Activated naive CD8-positive, alpha-beta T cell treated with anti-CD3 and anti-CD28 coated beads, Interleukin-2, amount 10 ng/mL, durations not matched to agents 7 days and 5 days (primary cell): ENCODE data around the gene FNIP1. TPM values are rescaled to one million over a fixed set of nuclear protein-coding genes. Genes with fewer than 3 reads are reported as not detected.
"Not testable (repeated sequence)": the region's sequence is repeated elsewhere in the genome, so short reads cannot be mapped to it uniquely, and the experiment has no call there.

ENCODE experiments used
- ATAC-seq: fragments of 150-1000 bp; cut with Tn5 transposase; one replicate; pipeline ENCODE4 v1.10.0; 2021; ENCODE audit warnings: low read depth, moderate library complexity
- POLR2A ChIA-PET: fragments of 350-600 bp; sonication (Branson Sonifier 250); formaldehyde crosslinking; loops from one replicate; lab custom pipeline; 2021; ENCODE audit warnings: antibody characterized with exemption; lab: Charles Lee
- DNase-seq: peaks from one replicate; pipeline ENCODE4 v3.0.0; 2021
- H3K27ac Mint-ChIP-seq: one replicate; pipeline ENCODE4 v1.8.0; 2022; ENCODE audit warnings: mild to moderate bottlenecking, mixed read lengths
- H3K27me3 Mint-ChIP-seq: one replicate; pipeline ENCODE4 v1.8.0; 2022; ENCODE audit warnings: mild to moderate bottlenecking, moderate library complexity, mixed read lengths
- H3K36me3 Mint-ChIP-seq: one replicate; pipeline ENCODE4 v1.8.0; 2021; ENCODE audit warnings: mild to moderate bottlenecking, mixed read lengths
- H3K4me1 Mint-ChIP-seq: one replicate; pipeline ENCODE4 v1.8.0; 2021; ENCODE audit warnings: mixed read lengths
- H3K4me3 Mint-ChIP-seq: one replicate; pipeline ENCODE4 v1.8.0; 2022; ENCODE audit warnings: mild to moderate bottlenecking, moderate library complexity, mixed read lengths
- H3K9me3 Mint-ChIP-seq: one replicate; pipeline ENCODE4 v1.8.0; 2021; ENCODE audit warnings: mixed read lengths
- total RNA-seq, 2 experiments: library from RNA; stranded (reverse); gene quantifications; one replicate each; pipeline ENCODE4 v1.2.3, GENCODE V29; 2021

Gene FNIP1
- total RNA-seq, 2 experiments from 2014 or later, result 30.6 to 31.7 TPM

- H3K4me1 Mint-ChIP-seq, ATAC-seq, POLR2A ChIA-PET, H3K27me3 Mint-ChIP-seq, H3K27ac Mint-ChIP-seq, H3K4me3 Mint-ChIP-seq, DNase-seq, H3K9me3 Mint-ChIP-seq: not testable (repeated sequence)
- H3K36me3 Mint-ChIP-seq, result peaks cover 37% of the 10 kb centered on the region
Measured at GRCh38 chr5:131778141-131778540, 18.7 kb downstream of the FNIP1 start.

- no peak overlapping the region for H3K4me3 Mint-ChIP-seq
- peaks cover 24% of the 10 kb centered on the region for H3K36me3 Mint-ChIP-seq
- H3K27me3 Mint-ChIP-seq, result no peaks in the 10 kb centered on the region
- no peak overlapping the region for H3K27ac Mint-ChIP-seq
- POLR2A ChIA-PET, result no interaction called here
- no peaks in the 10 kb centered on the region for H3K9me3 Mint-ChIP-seq
- peaks cover 10% of the 10 kb centered on the region for H3K4me1 Mint-ChIP-seq
- DNase-seq (no peak), ATAC-seq (no peak)
Measured at GRCh38 chr5:131776450-131776849, 20.4 kb downstream of the FNIP1 start.

GRCh38 chr5:131774652-131775367, 22.0 kb downstream of the FNIP1 start:
- POLR2A ChIA-PET, result no interaction called here
- DNase-seq (no peak), ATAC-seq (no peak)
- Mint-ChIP-seq H3K4me1 (peaks cover 4% of the 10 kb centered on the region), H3K4me3 (no peak overlapping the region), H3K36me3 (peaks cover 14% of the 10 kb centered on the region), H3K27me3 (no peaks in the 10 kb centered on the region), H3K9me3 (no peaks in the 10 kb centered on the region), H3K27ac (no peak overlapping the region)

- POLR2A ChIA-PET, result no interaction called here
- Mint-ChIP-seq H3K27ac (no peak overlapping the region), H3K4me1 (peaks cover 7% of the 10 kb centered on the region), H3K27me3 (no peaks in the 10 kb centered on the region), H3K36me3 (peaks cover 13% of the 10 kb centered on the region), H3K9me3 (no peaks in the 10 kb centered on the region), H3K4me3 (no peak overlapping the region)
- ATAC-seq, result no peak
- DNase-seq, result no peak
Measured at GRCh38 chr5:131773805-131774204, 23.0 kb downstream of the FNIP1 start.

GRCh38 chr5:131771692-131772091, 25.1 kb downstream of the FNIP1 start:
- Mint-ChIP-seq H3K27me3 (no peaks in the 10 kb centered on the region), H3K4me3 (no peak overlapping the region), H3K27ac (no peak overlapping the region), H3K36me3 (peaks cover 7% of the 10 kb centered on the region), H3K4me1 (peaks cover 4% of the 10 kb centered on the region), H3K9me3 (peaks cover 4% of the 10 kb centered on the region)
- ATAC-seq (no peak), DNase-seq (no peak)
- POLR2A ChIA-PET, result no interaction called here

GRCh38 chr5:131769961-131770360, 26.9 kb downstream of the FNIP1 start:
- H3K4me1 Mint-ChIP-seq, result peaks cover 4% of the 10 kb centered on the region
- no peak overlapping the region for H3K27ac Mint-ChIP-seq
- no peak for DNase-seq
- no peak overlapping the region for H3K4me3 Mint-ChIP-seq
- no peaks in the 10 kb centered on the region for H3K27me3 Mint-ChIP-seq
- peaks cover 10% of the 10 kb centered on the region for H3K9me3 Mint-ChIP-seq
- POLR2A ChIA-PET, result interaction anchor here (0.5 kb wide), 1 partner anchor 10 kb away, joined by 4 read pairs; no protein-coding TSS in a partner anchor
- ATAC-seq, result no peak
- H3K36me3 Mint-ChIP-seq, result peaks cover 16% of the 10 kb centered on the region

- H3K9me3 Mint-ChIP-seq, result peaks cover 11% of the 10 kb centered on the region
- ATAC-seq (no peak), DNase-seq (no peak)
- H3K4me3 Mint-ChIP-seq, result no peak overlapping the region
- H3K27me3 Mint-ChIP-seq, result no peaks in the 10 kb centered on the region
- POLR2A ChIA-PET, result no interaction called here
- H3K27ac Mint-ChIP-seq, result no peak overlapping the region
- peaks cover 4% of the 10 kb centered on the region for H3K4me1 Mint-ChIP-seq
- H3K36me3 Mint-ChIP-seq, result peaks cover 21% of the 10 kb centered on the region
Measured at GRCh38 chr5:131769336-131769735, 27.5 kb downstream of the FNIP1 start.

GRCh38 chr5:131767891-131768290, 28.9 kb downstream of the FNIP1 start:
- ATAC-seq (no peak), DNase-seq (no peak)
- peaks cover 28% of the 10 kb centered on the region for H3K36me3 Mint-ChIP-seq
- POLR2A ChIA-PET, result no interaction called here
- no peaks in the 10 kb centered on the region for H3K27me3 Mint-ChIP-seq
- peaks cover 4% of the 10 kb centered on the region for H3K4me1 Mint-ChIP-seq
- no peak overlapping the region for H3K4me3 Mint-ChIP-seq
- H3K9me3 Mint-ChIP-seq, result peaks cover 13% of the 10 kb centered on the region
- H3K27ac Mint-ChIP-seq, result no peak overlapping the region

- H3K9me3 Mint-ChIP-seq, result peaks cover 20% of the 10 kb centered on the region
- no peak for ATAC-seq
- DNase-seq, result no peak
- POLR2A ChIA-PET, result no interaction called here
- H3K27me3 Mint-ChIP-seq, result no peaks in the 10 kb centered on the region
- H3K4me1 Mint-ChIP-seq, result peaks cover 9% of the 10 kb centered on the region
- peaks cover 37% of the 10 kb centered on the region for H3K36me3 Mint-ChIP-seq
- no peak overlapping the region for H3K27ac Mint-ChIP-seq
- no peak overlapping the region for H3K4me3 Mint-ChIP-seq
Measured at GRCh38 chr5:131766689-131767088, 30.1 kb downstream of the FNIP1 start.

- H3K4me3 Mint-ChIP-seq, result no peak overlapping the region
- peaks cover 12% of the 10 kb centered on the region for H3K4me1 Mint-ChIP-seq
- peaks cover 43% of the 10 kb centered on the region for H3K36me3 Mint-ChIP-seq
- H3K9me3 Mint-ChIP-seq, result peaks cover 24% of the 10 kb centered on the region
- POLR2A ChIA-PET, result interaction anchor here (0.6 kb wide), 1 partner anchor 55 kb away, joined by 3 read pairs; no protein-coding TSS in a partner anchor
- no peaks in the 10 kb centered on the region for H3K27me3 Mint-ChIP-seq
- DNase-seq, result no peak
- no peak for ATAC-seq
- H3K27ac Mint-ChIP-seq, result no peak overlapping the region
Measured at GRCh38 chr5:131765261-131765660, 31.6 kb downstream of the FNIP1 start.

GRCh38 chr5:131763968-131764367, 32.8 kb downstream of the FNIP1 start:
- Mint-ChIP-seq H3K9me3 (peaks cover 24% of the 10 kb centered on the region), H3K4me1 (peaks cover 10% of the 10 kb centered on the region), H3K27ac (no peak overlapping the region), H3K27me3 (no peaks in the 10 kb centered on the region), H3K4me3 (no peak overlapping the region), H3K36me3 (peaks cover 47% of the 10 kb centered on the region)
- ATAC-seq (no peak), DNase-seq (no peak)
- POLR2A ChIA-PET, result no interaction called here

GRCh38 chr5:131760793-131761192, 36.0 kb downstream of the FNIP1 start:
- ATAC-seq (no peak), DNase-seq (no peak)
- Mint-ChIP-seq H3K4me1 (peaks cover 15% of the 10 kb centered on the region), H3K9me3 (peaks cover 18% of the 10 kb centered on the region), H3K27me3 (no peaks in the 10 kb centered on the region), H3K36me3 (peaks cover 44% of the 10 kb centered on the region), H3K4me3 (no peak overlapping the region), H3K27ac (no peak overlapping the region)
- POLR2A ChIA-PET, result no interaction called here

- ATAC-seq (no peak), DNase-seq (no peak)
- H3K4me3 Mint-ChIP-seq, result no peak overlapping the region
- no peak overlapping the region for H3K27ac Mint-ChIP-seq
- H3K36me3 Mint-ChIP-seq, result peaks cover 41% of the 10 kb centered on the region
- H3K9me3 Mint-ChIP-seq, result peaks cover 13% of the 10 kb centered on the region
- POLR2A ChIA-PET, result no interaction called here
- no peaks in the 10 kb centered on the region for H3K27me3 Mint-ChIP-seq
- peaks cover 17% of the 10 kb centered on the region for H3K4me1 Mint-ChIP-seq
Measured at GRCh38 chr5:131759704-131760103, 37.1 kb downstream of the FNIP1 start.

- Mint-ChIP-seq H3K27ac (peak overlapping the region; percentile 2), H3K27me3 (no peaks in the 10 kb centered on the region), H3K4me1 (peaks cover 19% of the 10 kb centered on the region), H3K9me3 (peaks cover 11% of the 10 kb centered on the region), H3K4me3 (no peak overlapping the region), H3K36me3 (peaks cover 33% of the 10 kb centered on the region)
- POLR2A ChIA-PET, result no interaction called here
- ATAC-seq (no peak), DNase-seq (no peak)
Measured at GRCh38 chr5:131758520-131758900, 38.3 kb downstream of the FNIP1 start.
